ENCODE results near the gene ATP11B.
"Not testable (repeated sequence)": the region's sequence is repeated elsewhere in the genome, so short reads cannot be mapped to it uniquely, and the experiment has no call there.

Gene ATP11B

DNA sequence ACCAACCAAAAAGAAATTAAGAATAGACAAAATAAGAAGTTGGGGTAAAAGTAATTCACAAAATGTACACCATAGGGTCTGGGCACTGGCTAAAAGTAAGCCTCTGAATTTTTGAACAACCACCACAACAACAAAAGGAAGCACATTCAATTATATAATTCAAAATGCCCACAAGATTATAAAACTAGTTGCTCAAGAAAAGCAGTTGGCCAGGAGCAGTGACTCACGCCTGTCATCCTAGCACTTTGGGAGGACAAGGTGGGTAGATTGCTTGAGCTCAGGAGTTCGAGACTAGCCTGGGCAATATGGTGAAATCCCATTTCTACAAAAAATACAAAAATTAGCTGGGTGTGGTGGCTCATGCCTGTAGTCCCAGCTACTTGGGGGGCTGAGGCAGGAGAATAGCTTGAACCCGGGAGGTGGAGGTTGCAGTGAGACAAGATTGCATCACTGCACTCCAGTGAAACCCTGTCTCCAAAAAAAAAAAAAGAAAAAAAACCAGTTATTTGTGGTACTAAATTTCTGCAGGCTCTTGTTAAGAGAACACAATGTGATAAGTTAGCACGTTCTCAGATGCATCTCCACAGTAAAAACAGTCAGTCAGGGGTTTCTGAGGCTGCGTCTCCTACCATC is 6.6 kb upstream of the ATP11B start:
- ATAC-seq (ENCODE audit: low read depth) (no peak), DNase-seq (ENCODE audit: low spot score in 2 of 2) (no peak)
- no peak overlapping the region for H3K4me3 Mint-ChIP-seq
- peaks cover 9% of the 10 kb centered on the region for H3K4me1 Mint-ChIP-seq
- H3K27me3 Mint-ChIP-seq: peaks cover 6% of the 10 kb centered on the region
- H3K9me3 Mint-ChIP-seq: no peaks in the 10 kb centered on the region
- H3K36me3 Mint-ChIP-seq: no peaks in the 10 kb centered on the region
- no peak overlapping the region for H3K27ac Mint-ChIP-seq

DNA sequence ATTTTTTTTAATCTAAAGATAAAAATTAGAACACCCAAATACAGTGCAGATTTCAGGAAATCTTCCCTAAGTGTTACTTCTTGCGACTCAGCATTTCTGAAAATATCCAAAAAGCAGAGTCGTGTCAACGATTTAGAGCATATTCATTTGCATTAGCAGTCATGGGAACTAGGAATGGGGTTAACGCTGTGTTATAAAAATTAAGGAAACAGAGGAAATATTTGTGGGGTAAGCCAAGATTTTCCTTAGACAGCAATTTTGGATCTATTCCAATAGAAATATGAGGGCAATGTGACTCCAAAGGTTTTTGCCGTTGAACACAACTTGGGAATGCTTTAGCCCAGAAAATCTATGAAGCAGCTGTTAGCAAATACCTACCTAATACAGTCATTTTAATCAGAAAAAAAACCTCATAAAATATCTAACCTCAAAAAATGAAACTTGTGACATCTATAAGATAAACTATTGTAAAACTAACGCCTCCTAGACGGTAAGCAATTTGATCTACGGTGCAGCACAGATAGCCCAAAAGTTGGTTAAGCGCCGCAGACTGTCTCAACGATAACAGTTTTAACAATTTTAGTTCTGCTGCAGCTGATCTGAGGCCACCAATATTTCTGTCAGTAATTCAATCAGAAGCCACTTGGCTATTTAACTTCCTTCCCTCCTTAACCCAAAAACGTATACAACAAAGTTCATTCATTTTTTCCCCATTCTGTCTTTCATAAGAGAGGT is 5.8 kb upstream of the ATP11B start:
- Mint-ChIP-seq H3K27ac (no peak overlapping the region), H3K9me3 (no peaks in the 10 kb centered on the region), H3K36me3 (no peaks in the 10 kb centered on the region), H3K4me1 (peaks cover 9% of the 10 kb centered on the region), H3K27me3 (peaks cover 6% of the 10 kb centered on the region), H3K4me3 (no peak overlapping the region)
- DNase-seq (ENCODE audit: low spot score in 2 of 2) (no peak), ATAC-seq (ENCODE audit: low read depth) (no peak)

DNA sequence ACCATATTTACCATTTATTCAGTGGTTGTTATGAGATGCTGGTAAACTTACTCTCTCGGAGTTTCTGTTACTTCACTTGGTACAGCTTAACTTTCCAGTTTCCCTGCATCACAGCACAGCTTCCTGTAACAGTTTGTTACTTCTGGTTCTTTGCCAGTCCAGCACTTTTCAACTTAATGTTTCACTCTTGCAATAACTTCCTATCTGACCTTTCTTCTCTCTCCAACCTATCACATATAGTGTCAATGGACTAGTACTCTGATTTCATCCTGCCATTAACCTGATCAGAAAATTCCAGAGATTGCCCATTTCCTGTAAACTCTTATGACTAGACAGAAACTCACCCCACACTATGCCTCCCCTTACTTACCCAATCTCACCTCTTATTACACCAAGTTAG is 3.9 kb upstream of the ATP11B start:
- no peaks in the 10 kb centered on the region for H3K36me3 Mint-ChIP-seq
- no peaks in the 10 kb centered on the region for H3K9me3 Mint-ChIP-seq
- peaks cover 4% of the 10 kb centered on the region for H3K27me3 Mint-ChIP-seq
- ATAC-seq (ENCODE audit: low read depth) (no peak), DNase-seq (ENCODE audit: low spot score in 2 of 2) (no peak)
- H3K4me1 Mint-ChIP-seq: peaks cover 7% of the 10 kb centered on the region
- H3K27ac Mint-ChIP-seq: no peak overlapping the region
- no peak overlapping the region for H3K4me3 Mint-ChIP-seq

DNA sequence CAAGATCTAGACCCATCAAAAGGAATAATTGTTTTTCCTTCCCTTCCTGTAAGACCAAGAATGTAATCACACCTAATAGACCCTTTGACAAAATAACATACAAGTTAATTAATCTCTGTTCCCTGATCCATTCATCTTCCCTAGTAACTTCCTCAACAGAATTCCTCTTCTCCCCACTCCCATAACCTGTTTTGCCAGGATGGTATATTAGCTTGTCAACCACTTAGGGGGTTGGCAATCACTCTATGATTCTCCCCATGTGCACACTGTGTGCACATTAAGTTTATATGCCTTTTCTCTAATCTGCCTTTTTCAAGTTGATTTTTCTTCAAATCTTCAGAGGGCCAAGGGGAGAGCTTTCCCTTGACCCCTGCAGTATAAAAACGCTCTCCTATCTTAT is 2.7 kb upstream of the ATP11B start:
- ATAC-seq (ENCODE audit: low read depth): no peak
- no peak overlapping the region for H3K4me3 Mint-ChIP-seq
- DNase-seq (ENCODE audit: low spot score in 2 of 2): no peak
- H3K4me1 Mint-ChIP-seq: peaks cover 14% of the 10 kb centered on the region
- peaks cover 4% of the 10 kb centered on the region for H3K27me3 Mint-ChIP-seq
- no peaks in the 10 kb centered on the region for H3K36me3 Mint-ChIP-seq
- no peaks in the 10 kb centered on the region for H3K9me3 Mint-ChIP-seq
- H3K27ac Mint-ChIP-seq: no peak overlapping the region

DNA sequence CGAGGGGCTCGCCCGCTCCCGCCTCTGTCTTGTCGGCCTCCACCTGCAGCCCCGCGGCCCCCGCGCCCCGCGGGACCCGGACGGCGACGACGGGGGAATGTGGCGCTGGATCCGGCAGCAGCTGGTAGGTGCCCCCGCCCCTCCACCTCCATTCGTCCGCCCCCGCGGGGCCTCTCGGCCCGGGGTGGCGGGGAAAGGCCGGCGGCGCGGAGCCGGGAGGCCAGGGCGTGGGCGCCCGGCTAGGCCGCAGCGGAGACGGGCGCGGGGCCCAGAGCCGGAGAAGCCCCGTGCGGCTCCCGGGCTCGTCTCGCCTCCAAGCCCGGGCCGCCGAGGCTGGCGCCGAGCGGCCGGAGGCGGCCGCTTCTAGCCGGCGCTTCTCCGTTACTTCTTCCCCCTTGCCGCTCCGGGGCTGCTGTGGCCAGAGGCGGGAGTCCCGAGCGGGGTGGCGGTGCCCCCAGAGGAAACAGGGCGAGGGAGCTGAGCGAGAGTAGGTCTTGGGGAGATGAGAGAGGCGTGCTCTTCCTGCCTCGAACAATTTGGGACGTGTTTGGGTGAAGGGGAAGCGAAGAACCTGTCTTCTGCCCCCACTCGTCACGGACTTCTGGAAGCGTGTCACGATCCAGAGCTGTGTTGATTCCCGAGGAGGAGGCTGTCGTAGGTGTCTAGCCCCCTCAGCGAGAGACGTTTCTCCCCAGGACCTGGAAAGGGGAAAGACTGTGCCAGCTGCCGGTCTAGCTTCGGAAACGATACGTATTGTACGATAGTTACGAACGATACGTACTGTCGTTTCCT is 555 bp downstream of the ATP11B start:
- ATAC-seq (ENCODE audit: low read depth) (peak; percentile 20), DNase-seq (ENCODE audit: low spot score in 2 of 2) (peak; percentile 33 to 75)
- Mint-ChIP-seq H3K9me3 (no peaks in the 10 kb centered on the region), H3K4me1 (peaks cover 18% of the 10 kb centered on the region), H3K4me3 (peak overlapping the region; percentile 98), H3K27ac (peak overlapping the region; percentile 92), H3K27me3 (no peaks in the 10 kb centered on the region), H3K36me3 (no peaks in the 10 kb centered on the region)

DNA sequence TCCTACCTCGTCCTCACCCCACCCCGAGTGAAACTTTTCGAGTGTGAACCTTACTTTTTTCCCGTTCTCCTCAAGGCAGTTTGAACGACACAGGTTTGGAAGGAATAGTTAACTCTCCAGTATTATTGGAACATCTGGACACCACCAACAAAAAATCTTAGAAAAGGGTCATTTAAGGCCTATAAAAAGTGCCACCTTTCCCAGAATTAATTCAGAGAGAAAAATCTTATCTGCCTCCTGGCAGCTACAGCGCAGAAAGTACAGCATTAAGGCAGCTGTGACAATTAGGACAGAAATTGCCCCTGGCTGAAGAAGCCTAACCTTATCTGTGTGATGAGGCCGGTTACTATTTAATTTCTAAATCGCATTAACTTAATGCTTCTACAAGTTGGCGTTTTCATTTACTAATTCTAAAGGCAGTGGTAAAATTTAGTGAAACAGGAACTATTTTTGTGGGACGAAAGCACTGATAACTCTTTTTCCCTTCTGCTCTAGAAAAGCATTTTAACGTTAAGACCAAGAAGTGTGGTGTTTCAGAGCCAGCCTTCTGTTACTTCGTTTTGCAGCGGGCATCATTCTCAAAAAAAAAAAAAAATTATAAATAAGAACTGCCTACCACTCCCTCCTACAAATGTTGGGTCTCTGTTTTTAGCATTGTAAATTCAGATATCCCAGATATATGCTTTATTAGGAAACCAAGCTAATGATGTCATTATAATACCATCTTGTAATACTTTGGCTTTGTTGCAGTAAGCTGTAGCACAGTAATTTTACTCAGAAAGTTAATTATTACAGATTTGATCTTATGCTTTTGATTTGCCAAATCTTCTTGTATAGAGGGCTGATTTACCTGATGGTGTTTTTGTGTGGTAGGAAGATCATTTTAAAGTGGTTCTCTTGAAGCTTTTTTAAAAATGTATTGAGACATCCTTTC is 1.4 kb downstream of the ATP11B start:
- peak overlapping the region; percentile 92 for H3K27ac Mint-ChIP-seq
- ATAC-seq (ENCODE audit: low read depth) (no peak), DNase-seq (ENCODE audit: low spot score in 2 of 2) (no peak)
- H3K4me1 Mint-ChIP-seq: peaks cover 16% of the 10 kb centered on the region
- H3K27me3 Mint-ChIP-seq: no peaks in the 10 kb centered on the region
- peak overlapping the region; percentile 90 for H3K4me3 Mint-ChIP-seq
- no peaks in the 10 kb centered on the region for H3K9me3 Mint-ChIP-seq
- H3K36me3 Mint-ChIP-seq: no peaks in the 10 kb centered on the region

DNA sequence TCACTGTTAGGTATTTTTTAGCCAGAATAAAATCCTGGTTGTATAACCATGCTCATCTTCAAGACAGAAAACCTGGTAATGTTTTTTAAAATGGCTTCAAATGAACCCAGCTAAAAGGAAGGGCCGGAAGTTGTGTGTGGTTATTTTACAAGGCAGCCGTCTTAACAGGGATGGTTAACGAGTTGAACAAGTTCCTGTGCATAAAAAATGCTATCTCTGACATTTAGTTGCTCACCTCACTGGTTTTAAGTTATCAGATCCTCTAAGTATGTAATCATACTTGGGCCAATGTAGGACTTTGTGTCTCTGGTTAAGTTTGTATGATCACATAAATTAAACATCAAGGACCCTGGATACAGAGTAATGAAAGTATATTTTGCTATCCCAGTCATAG is 2.1 kb downstream of the ATP11B start:
- Mint-ChIP-seq H3K4me3 (peak overlapping the region; percentile 90), H3K27me3 (no peaks in the 10 kb centered on the region), H3K4me1 (peaks cover 16% of the 10 kb centered on the region), H3K36me3 (no peaks in the 10 kb centered on the region), H3K9me3 (no peaks in the 10 kb centered on the region), H3K27ac (peak overlapping the region; percentile 92)
- ATAC-seq (ENCODE audit: low read depth): no peak
- DNase-seq (ENCODE audit: low spot score in 2 of 2): no peak

DNA sequence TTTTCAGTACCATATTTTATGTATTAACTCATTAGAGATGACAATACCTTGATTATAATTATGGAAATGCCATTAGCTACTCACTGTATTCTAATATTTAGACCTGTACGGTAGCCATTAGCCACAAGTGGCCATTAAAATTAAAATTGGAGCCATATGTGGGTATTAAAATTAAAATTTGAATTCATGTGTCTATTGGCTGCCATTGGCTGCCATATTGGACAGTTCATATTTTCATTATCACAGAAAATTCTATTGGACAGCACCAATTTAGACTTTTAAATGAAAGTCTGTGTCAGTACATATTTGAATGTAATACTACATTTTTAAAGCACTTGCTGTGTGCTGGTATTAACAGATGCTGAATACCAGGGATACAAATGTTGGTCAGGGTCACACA is 3.0 kb downstream of the ATP11B start:
- DNase-seq (ENCODE audit: low spot score in 2 of 2) (no peak), ATAC-seq (ENCODE audit: low read depth) (no peak)
- no peaks in the 10 kb centered on the region for H3K27me3 Mint-ChIP-seq
- peak overlapping the region; percentile 8 for H3K27ac Mint-ChIP-seq
- H3K36me3 Mint-ChIP-seq: no peaks in the 10 kb centered on the region
- no peak overlapping the region for H3K4me3 Mint-ChIP-seq
- H3K4me1 Mint-ChIP-seq: peaks cover 16% of the 10 kb centered on the region
- no peaks in the 10 kb centered on the region for H3K9me3 Mint-ChIP-seq

DNA sequence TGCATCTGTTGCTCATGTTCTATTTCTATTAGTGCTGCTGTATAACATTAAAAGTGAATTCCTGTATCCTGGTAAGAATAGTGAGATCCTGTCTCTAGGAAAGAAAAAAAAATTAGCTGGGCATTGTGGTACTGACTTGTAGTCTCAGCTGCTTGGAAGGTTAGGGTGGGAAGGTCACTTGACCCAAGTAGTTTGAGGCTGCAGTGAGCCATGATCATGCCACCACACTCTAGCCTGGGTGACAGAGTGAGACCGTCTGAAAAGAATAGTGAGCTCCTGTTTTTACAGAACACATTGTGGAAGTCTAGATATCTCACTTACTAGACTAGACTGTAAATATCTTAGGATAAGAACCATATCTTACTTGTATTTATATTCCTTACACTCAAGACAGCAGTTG is 4.6 kb downstream of the ATP11B start:
- peaks cover 25% of the 10 kb centered on the region for H3K4me1 Mint-ChIP-seq
- no peak overlapping the region for H3K4me3 Mint-ChIP-seq
- H3K9me3 Mint-ChIP-seq: no peaks in the 10 kb centered on the region
- H3K36me3 Mint-ChIP-seq: no peaks in the 10 kb centered on the region
- no peak overlapping the region for H3K27ac Mint-ChIP-seq
- ATAC-seq (ENCODE audit: low read depth) (no peak), DNase-seq (ENCODE audit: low spot score in 2 of 2) (no peak)
- no peaks in the 10 kb centered on the region for H3K27me3 Mint-ChIP-seq

DNA sequence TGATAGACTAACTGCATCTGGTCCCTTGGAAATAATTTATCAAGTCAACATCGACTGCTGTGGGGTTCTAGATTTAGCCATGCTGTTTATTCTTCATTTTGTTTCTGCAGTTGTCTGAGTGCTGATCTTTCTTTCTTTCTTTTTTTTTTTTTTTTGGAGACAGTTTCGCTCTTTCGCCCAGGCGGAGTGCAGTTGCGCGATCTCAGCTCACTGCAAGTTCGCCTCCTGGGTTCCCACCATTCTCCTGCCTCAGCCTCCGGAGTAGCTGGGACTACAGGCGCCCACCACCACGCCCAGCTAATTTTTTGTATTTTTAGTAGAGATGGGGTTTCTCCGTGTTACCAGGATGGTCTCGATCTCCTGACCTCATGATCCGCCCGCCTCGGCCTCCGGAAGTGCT is 5.8 kb downstream of the ATP11B start:
- H3K27ac Mint-ChIP-seq; DNase-seq (ENCODE audit: low spot score in 2 of 2); H3K4me3 Mint-ChIP-seq; H3K27me3 Mint-ChIP-seq; H3K9me3 Mint-ChIP-seq; H3K36me3 Mint-ChIP-seq; ATAC-seq (ENCODE audit: low read depth): not testable (repeated sequence)
- peaks cover 29% of the 10 kb centered on the region for H3K4me1 Mint-ChIP-seq

DNA sequence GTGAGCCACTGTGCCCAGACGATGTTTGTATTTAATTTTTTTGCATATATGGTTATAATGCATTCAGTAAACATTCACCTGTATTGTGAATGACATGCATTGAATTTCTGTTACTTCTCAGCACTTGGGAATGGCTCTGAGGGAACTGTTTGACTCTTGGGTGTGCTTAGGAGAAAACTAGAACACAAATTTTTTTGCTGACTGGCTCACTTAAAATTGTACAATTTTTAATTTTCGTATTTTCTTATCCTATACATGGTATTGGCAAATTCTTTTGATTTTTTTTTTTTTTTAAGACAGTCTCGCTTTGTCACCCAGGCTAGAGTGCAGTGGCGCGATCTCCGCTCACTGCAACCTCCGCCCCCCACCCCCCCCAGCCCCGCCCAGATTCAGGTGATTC is 7.2 kb downstream of the ATP11B start:
- no peak overlapping the region for H3K4me3 Mint-ChIP-seq
- peaks cover 27% of the 10 kb centered on the region for H3K4me1 Mint-ChIP-seq
- ATAC-seq (ENCODE audit: low read depth) (no peak), DNase-seq (ENCODE audit: low spot score in 2 of 2) (no peak)
- H3K9me3 Mint-ChIP-seq: no peaks in the 10 kb centered on the region
- H3K36me3 Mint-ChIP-seq: no peaks in the 10 kb centered on the region
- no peak overlapping the region for H3K27ac Mint-ChIP-seq
- no peaks in the 10 kb centered on the region for H3K27me3 Mint-ChIP-seq

DNA sequence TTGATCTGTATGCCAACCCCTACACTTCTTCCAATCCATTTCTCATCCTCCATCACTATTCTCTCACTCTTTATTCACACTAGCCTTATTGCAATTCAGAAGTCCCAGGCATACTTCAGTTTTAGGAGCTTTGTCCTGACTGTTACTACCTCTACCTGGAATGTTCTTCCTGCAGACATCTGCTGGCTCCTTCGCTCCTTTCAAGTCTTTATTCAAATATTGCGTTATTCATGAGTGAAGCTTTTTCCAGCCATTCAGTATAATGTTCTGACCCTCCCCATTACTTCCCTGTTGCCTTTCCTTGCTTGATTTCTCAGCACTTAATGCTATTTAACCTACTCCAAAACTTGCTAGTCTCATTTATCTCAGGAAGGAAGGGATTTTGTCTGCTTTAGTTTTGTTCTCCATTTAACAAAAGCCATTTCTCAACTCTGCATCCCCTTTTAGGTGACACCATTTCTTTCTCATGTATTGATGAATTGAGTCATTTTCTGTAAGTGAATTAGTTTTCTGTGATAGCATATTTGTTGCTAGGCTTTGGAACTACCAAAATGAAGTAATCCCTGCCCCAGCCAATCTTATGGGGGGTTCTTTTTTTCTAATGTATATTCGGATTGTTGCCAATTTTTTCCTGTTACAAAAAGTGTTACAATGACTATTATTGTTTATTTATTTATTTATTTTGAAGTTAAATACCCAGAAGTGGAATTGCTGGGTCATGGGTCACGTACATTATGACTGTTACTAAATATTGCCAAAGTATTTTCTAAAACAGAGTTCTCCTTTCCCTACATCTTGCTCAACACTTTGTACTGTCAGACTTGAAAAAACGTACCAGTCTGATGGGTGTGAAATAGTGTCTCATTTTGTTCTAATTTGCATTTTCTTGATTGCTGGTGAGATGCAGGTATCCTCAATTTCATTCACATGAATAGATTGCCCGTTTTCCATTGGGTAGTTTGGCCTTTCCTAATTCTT is 9.4 kb downstream of the ATP11B start:
- H3K4me1 Mint-ChIP-seq: peaks cover 26% of the 10 kb centered on the region
- DNase-seq (ENCODE audit: low spot score in 2 of 2) (no peak), ATAC-seq (ENCODE audit: low read depth) (no peak)
- no peak overlapping the region for H3K4me3 Mint-ChIP-seq
- no peaks in the 10 kb centered on the region for H3K36me3 Mint-ChIP-seq
- H3K27me3 Mint-ChIP-seq: no peaks in the 10 kb centered on the region
- H3K27ac Mint-ChIP-seq: no peak overlapping the region
- H3K9me3 Mint-ChIP-seq: no peaks in the 10 kb centered on the region

DNA sequence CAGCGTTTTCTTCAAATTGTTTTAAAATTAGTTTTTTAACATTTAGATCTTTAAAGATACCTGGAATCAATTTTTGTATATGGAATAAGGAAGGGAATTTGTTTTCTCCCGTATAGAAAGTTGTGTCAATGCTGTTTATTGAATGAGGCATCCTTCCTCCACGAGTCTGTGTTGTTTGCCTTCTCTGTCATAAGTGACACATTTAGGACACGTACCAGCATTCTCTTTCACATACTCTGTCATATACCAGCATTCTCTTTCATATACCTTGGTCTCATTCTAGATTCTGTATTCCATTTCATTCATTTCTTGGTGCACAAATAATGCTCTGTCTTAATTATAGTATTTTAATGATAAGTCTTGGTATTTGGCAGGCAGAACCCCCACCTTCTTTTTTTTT is 10.3 kb downstream of the ATP11B start:
- ATAC-seq (ENCODE audit: low read depth) (no peak), DNase-seq (ENCODE audit: low spot score in 2 of 2) (no peak)
- Mint-ChIP-seq H3K36me3 (no peaks in the 10 kb centered on the region), H3K4me1 (peaks cover 27% of the 10 kb centered on the region), H3K4me3 (no peak overlapping the region), H3K27ac (no peak overlapping the region), H3K27me3 (no peaks in the 10 kb centered on the region), H3K9me3 (no peaks in the 10 kb centered on the region)
